Activated B cell treated with CpG ODN at 0.5 μM for 24 hours (primary cell): ENCODE data around the gene PHGDH. TPM values are rescaled to one million over a fixed set of nuclear protein-coding genes. Genes with fewer than 3 reads are reported as not detected.

Source experiments
- ATAC-seq: fragments of 200-7000 bp; cut with Tn5 transposase; one replicate; pipeline ENCODE4 v1.10.0; 2021; ENCODE audit warnings: low read depth, mild to moderate bottlenecking, moderate library complexity
- CTCF ChIA-PET: fragments of 350-600 bp; sonication (Branson Sonifier 250); formaldehyde crosslinking; loops from one replicate; lab custom pipeline; 2021; ENCODE audit warnings: antibody characterized with exemption; lab: Charles Lee
- POLR2A ChIA-PET: fragments of 350-600 bp; sonication (Branson Sonifier 250); formaldehyde crosslinking; loops from one replicate; lab custom pipeline; 2021; ENCODE audit warnings: antibody characterized with exemption; lab: Charles Lee
- DNase-seq: peaks from one replicate; pipeline ENCODE4 v3.0.0; 2022
- H3K27ac Mint-ChIP-seq: one replicate; pipeline ENCODE4 v1.8.0; 2020; ENCODE audit warnings: mixed read lengths
- H3K27me3 Mint-ChIP-seq: one replicate; pipeline ENCODE4 v1.8.0; 2021; ENCODE audit warnings: mixed read lengths
- H3K36me3 Mint-ChIP-seq: one replicate; pipeline ENCODE4 v1.8.0; 2021; ENCODE audit warnings: low read depth, mixed read lengths
- H3K4me1 Mint-ChIP-seq: one replicate; pipeline ENCODE4 v1.8.0; 2021; ENCODE audit warnings: mixed read lengths
- H3K4me3 Mint-ChIP-seq: one replicate; pipeline ENCODE4 v1.8.0; 2020; ENCODE audit warnings: mild to moderate bottlenecking, mixed read lengths
- H3K9me3 Mint-ChIP-seq: one replicate; pipeline ENCODE4 v1.8.0; 2020; ENCODE audit warnings: mixed read lengths
- CTCF ChIP-seq: fragments of 200-600 bp; IDR thresholded peaks from one replicate; pipeline ENCODE4 v1.8.0; 2022; ENCODE audit warnings: antibody characterized with exemption, mild to moderate bottlenecking
- intact Hi-C: fragments of 100-400 bp; cut with micrococcal nuclease; formaldehyde crosslinking; loops from one replicate; pipeline ENCODE4 v1.15.1; 2024
- total RNA-seq: library from RNA; stranded (reverse); gene quantifications from 2 replicates; pipeline ENCODE4 v1.2.3, GENCODE V29; 2022

PHGDH gene
- total RNA-seq, 1 donor from 2014 or later = 51.6 TPM

- H3K9me3 Mint-ChIP-seq = no peaks in the 10 kb centered on the region
- no peak overlapping the region for H3K4me3 Mint-ChIP-seq
- intact Hi-C loops = no loop called here
- TF ChIP-seq CTCF = no peak
- H3K27ac Mint-ChIP-seq = no peak overlapping the region
- H3K36me3 Mint-ChIP-seq = peaks cover 9% of the 10 kb centered on the region
- ATAC-seq (no peak), DNase-seq (no peak)
- POLR2A ChIA-PET = no interaction called here
- H3K4me1 Mint-ChIP-seq = peaks cover under 1% of the 10 kb centered on the region
- CTCF ChIA-PET = no interaction called here
- H3K27me3 Mint-ChIP-seq = no peaks in the 10 kb centered on the region
Measured at GRCh38 chr1:119739150-119739549, 27.4 kb downstream of the PHGDH start.

GRCh38 chr1:119740261-119740660, 28.5 kb downstream of the PHGDH start:
- peaks cover 2% of the 10 kb centered on the region for H3K4me1 Mint-ChIP-seq
- ChIA-PET CTCF (no interaction called here), POLR2A (no interaction called here)
- no peak for ATAC-seq
- no peaks in the 10 kb centered on the region for H3K9me3 Mint-ChIP-seq
- H3K4me3 Mint-ChIP-seq = no peak overlapping the region
- intact Hi-C loops = no loop called here
- no peak for TF ChIP-seq CTCF
- peaks cover 4% of the 10 kb centered on the region for H3K36me3 Mint-ChIP-seq
- DNase-seq = no peak
- no peaks in the 10 kb centered on the region for H3K27me3 Mint-ChIP-seq
- H3K27ac Mint-ChIP-seq = no peak overlapping the region

GRCh38 chr1:119740896-119741780, 29.4 kb downstream of the PHGDH start:
- Mint-ChIP-seq H3K27ac (no peak overlapping the region), H3K36me3 (peaks cover 3% of the 10 kb centered on the region), H3K4me1 (peaks cover 2% of the 10 kb centered on the region), H3K4me3 (no peak overlapping the region), H3K9me3 (no peaks in the 10 kb centered on the region), H3K27me3 (no peaks in the 10 kb centered on the region)
- ChIA-PET POLR2A (no interaction called here), CTCF (no interaction called here)
- intact Hi-C loops = no loop called here
- no peak for DNase-seq
- no peak for TF ChIP-seq CTCF
- ATAC-seq = no peak

- DNase-seq (no peak), ATAC-seq (no peak)
- H3K9me3 Mint-ChIP-seq = no peaks in the 10 kb centered on the region
- no peaks in the 10 kb centered on the region for H3K27me3 Mint-ChIP-seq
- POLR2A ChIA-PET = no interaction called here
- H3K4me3 Mint-ChIP-seq = no peak overlapping the region
- H3K27ac Mint-ChIP-seq = no peak overlapping the region
- CTCF ChIA-PET = no interaction called here
- peaks cover 3% of the 10 kb centered on the region for H3K36me3 Mint-ChIP-seq
- TF ChIP-seq CTCF = no peak
- intact Hi-C loops = no loop called here
- H3K4me1 Mint-ChIP-seq = peaks cover 2% of the 10 kb centered on the region
Measured at GRCh38 chr1:119742202-119742601, 30.5 kb downstream of the PHGDH start.

GRCh38 chr1:119742677-119743076, 30.9 kb downstream of the PHGDH start:
- Mint-ChIP-seq H3K4me1 (peaks cover 2% of the 10 kb centered on the region), H3K27me3 (no peaks in the 10 kb centered on the region), H3K36me3 (peaks cover 3% of the 10 kb centered on the region), H3K4me3 (no peak overlapping the region), H3K27ac (no peak overlapping the region), H3K9me3 (no peaks in the 10 kb centered on the region)
- intact Hi-C loops = no loop called here
- ATAC-seq (no peak), DNase-seq (no peak)
- TF ChIP-seq CTCF = no peak
- ChIA-PET CTCF (no interaction called here), POLR2A (no interaction called here)
